GM19099 (cell line): Measurements from ENCODE around the gene NEK5.

Source experiments
- POLR2A ChIP-seq: IDR thresholded peaks from 3 replicates; pipeline ENCODE4 v1.6.1; 2011; ENCODE audit warnings: low read depth; ENCODE audit not compliant: insufficient read length; ENCODE audit errors: extremely low read depth

NEK5 gene

DNA sequence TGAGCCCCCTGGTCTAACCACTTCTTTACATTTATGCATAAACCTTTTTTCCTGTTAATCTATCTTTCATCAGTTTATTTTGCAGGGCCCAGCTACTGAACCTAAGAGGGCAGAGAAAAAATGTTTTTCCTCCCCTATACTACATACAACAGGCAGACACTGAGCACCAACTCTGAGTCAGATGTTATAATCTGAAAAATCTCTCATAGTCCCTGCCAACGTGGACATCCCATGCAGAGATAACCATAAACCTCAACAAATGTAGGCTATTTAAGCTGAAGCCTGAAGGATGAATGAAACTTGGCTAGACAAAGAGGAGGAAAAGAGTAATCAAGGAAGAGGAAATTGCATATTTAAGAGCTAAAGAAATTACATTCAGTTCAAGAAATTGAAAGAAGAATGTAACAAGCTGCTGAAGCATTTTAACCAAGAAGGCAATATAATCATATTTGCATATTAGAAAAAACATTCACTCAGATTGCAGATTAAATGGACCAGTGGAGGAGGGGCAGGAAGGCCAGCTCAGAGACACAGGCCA is 27.9 kb upstream of the NEK5 start:
- no peak for TF ChIP-seq POLR2A

DNA sequence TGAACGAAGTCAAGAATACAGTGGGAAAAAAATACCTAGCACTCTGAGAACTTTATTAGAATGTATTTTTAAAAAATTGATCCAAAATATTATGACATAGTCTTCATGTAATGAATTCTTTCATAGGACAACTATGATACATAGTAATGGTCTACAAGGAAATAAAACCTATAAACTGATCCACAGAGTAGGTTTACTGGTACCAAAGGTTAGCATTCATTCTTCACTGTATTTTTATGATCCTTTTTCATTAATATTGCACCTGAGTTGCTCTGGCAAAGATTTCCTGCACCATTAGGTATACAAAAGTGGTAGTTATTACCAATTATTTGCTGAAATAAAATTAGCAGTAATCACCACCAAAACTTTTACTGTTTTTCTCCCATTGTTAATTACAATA is 26.3 kb upstream of the NEK5 start:
- TF ChIP-seq POLR2A: no peak

DNA sequence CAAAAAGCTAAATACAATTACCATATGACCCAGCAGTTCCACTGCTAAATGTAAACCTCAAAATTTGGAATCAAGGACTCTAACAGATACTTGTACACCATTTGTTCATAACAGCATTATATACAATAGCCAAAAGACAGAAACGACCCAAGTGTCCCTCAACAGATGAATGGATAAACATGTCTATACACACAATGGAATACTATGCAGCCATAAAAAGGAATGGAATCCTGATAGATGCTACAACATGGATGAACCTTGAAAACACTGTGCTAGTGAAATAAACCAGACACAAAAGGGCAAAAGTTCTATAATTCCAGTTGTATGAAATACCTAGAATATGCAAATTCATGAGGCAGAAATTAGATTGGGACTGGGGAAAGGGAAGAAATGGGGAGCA is 18.4 kb upstream of the NEK5 start:
- TF ChIP-seq POLR2A: no peak

DNA sequence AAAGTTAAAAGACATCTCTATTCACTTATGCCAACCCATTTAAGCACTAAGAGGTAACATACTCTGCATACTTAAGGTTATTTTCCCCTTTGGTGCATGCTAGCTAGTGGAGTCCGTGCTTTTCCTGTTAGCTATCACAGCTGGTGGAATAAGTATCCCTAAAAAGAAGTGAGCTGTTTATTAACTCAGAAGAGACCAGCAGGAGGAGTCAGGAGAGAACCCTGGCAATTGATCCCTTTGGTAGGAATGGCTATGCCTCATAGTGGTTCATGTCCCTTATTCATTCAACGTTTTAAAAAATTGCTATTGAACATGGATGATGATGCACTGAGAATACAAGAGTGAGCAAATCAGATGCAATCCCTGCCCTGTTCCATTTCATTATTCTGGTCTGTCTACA is 12.4 kb upstream of the NEK5 start:
- TF ChIP-seq POLR2A: no peak

DNA sequence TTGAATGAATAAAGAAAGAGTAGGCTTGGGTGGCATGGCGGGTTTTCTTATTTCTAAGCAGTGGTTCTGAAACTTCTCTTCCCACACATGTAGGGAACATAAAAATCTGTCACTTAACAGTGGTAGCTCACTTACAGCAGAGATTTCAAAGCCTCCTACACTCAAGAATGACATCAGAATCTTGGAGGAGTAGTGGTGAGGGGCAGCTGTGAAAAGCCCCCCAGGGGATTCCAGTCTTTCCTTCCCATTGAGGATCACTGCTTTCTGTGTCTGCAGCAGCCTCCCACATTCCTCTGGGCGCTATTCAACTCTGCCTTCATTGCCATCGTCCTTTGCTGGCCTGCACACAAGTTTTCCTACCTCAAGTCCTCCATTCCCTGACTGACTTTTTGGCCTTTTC is 8.6 kb upstream of the NEK5 start:
- no peak for TF ChIP-seq POLR2A

DNA sequence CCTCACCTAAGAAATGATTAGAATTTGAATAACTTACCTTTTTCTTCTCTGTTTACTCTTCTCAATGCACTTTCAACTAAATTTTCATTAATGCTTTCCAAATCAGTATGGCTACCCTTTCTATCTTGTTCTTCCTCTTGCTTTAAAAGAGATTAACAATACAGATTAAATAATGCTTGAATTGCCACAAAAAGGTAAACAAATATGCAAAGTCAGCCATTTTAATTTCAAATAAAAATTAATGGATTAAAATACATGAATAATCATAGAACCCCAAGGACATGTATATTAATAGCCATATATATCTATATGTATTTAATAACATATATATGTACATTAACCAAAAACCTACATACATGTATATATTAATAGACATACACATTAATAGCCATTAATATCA is 7.9 kb upstream of the NEK5 start:
- TF ChIP-seq POLR2A: no peak

DNA sequence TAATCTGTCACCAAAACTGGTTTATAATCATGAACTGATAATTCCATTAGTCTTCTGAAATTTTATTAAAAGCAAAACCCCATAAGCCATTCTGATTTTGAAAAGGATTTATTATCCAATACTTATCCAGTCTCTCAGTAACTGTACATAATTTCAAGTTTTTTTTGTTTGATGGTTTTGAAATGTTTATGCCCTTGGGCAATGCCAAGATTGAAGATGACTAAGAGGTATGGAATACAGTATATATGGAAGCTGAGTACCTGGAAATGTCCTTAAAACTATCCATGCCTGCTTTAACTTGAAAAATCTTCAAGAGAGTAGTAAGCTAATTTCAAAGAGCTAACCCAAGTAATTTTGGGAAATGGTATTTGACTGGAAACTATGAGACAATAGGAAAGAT is 1.8 kb upstream of the NEK5 start:
- no peak for TF ChIP-seq POLR2A

DNA sequence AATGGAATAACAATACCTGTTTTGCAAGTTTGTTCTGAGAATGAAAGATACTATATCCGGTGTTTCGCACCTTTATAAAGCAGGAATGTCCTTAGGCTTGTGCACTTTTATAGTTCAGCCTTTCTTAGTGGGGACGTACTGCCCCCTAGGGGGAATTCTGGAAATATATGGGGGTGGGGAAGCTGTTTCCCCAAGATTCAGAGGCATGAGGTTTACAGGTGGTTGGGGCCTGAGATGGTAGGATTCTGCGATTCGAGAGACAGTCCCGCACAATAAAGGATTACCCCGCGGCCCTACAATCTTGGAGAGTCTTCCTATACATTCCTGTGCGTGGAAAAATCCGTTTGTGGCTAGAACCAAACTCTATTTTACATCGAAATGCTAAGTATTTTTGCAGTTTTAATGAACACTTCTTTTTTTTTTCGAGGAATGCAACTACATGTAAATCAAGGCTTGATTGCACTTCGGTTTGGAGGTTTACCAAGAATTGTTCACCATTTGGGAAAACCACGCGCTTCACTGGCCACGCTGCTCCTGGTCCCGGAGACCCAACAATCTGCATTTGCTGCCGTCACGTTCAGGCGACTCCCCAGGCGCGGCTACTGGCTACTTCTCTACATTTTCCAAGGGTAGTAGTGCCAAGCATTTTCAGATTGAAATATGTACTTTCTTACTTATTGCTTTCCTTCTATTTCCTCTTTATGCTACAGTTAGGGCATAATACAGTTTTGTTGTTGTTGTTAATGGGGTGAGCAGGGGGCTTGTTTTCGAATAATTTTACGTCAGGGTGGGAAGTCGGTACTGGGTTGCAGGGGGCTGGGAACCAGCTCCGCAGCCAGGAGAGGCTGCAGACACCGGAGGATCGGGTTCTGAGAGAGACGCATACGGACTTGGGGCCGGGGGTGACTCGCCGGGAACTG is 830 bp downstream of the NEK5 start:
- no peak for TF ChIP-seq POLR2A

DNA sequence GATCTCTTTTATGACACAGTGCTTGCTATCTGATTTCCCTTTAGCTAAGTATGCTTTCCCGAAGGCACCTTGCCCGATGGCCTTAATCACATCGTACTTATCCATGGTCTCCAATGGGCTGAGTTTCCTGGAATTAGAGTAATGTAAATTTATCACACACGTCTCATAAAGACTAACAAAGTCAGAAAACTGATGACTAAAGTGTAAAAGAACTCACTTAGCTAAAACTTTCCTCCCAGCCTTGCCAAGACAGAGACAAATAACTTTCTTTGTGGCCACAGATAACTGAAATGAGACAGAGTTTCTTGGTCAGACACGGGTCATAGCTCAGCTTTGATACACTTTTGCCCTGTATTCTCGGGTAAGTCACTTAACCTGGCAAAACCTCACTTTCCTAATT is 1.5 kb downstream of the NEK5 start:
- no peak for TF ChIP-seq POLR2A

DNA sequence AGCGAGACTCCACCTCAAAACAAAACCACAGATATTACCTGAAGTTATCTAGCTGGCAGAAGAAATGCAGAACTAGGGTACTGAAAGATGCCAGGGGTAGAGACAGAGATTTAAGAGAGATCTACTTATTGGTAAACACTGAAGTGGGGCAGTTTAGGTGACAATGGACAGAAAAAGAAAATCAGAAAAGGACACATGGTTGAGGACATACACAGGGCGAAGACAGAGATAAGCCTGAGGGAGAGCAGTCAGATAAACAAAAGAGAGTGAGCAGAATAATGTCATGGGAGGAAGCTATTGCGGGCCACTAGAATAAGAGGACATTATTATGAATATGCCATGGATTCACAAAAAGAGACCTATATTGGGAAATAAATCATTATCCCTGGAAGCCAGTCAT is 3.3 kb downstream of the NEK5 start:
- no peak for TF ChIP-seq POLR2A

DNA sequence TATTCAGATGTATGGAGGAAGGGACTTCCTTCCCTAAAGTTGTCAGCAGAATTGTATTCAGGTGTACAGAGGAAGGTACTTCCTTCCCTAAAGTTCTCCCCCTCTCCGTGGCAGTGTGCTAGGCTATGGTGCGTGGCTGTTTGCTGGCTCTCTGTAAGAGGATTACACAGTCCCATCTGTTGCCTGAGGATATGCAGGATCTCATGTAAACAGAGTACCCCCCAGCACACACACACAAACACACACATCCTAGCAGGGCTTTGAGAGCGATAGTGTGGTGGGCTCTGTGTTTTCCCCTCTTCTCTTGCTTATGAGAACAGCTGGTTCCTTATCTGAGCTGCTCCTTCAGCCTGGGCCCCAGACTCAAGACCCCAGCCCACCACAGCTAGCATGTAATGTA is 10.3 kb downstream of the NEK5 start:
- no peak for TF ChIP-seq POLR2A

DNA sequence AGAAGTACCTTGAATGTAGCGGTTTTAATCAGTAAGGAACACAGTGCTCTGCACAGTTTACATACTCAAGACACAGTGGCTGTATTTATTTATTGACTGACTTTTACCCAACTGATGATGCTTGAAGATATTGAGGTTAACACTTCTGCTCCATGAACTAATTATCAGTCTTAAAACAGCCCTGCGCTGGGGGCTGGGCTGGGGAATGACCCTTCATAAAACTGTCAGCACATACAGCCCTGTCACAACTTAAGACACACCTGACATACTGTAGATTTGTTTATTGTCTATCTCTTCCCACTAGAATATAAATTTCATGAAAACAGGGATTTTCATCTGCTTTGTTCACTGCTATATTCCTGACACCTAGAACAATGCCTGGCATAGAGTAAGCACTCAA is 10.8 kb downstream of the NEK5 start:
- no peak for TF ChIP-seq POLR2A

DNA sequence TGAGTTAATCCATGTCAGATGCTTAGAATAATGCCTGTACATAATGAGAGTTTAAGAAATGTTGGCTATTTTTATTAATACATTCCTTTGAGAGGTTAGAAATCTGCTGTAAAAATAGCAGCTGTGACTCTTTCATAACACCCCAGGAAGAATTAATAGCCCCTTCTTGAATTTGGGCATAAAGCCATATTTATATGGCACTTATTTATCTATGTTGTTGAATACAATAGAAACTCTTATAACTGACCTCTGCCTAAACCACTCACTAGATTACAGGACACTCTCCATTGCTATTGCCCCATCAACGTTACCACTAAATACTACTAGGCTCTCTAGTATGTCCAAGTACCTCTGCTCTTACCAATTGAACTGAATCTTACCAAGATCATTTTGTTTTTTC is 16.3 kb downstream of the NEK5 start:
- no peak for TF ChIP-seq POLR2A

DNA sequence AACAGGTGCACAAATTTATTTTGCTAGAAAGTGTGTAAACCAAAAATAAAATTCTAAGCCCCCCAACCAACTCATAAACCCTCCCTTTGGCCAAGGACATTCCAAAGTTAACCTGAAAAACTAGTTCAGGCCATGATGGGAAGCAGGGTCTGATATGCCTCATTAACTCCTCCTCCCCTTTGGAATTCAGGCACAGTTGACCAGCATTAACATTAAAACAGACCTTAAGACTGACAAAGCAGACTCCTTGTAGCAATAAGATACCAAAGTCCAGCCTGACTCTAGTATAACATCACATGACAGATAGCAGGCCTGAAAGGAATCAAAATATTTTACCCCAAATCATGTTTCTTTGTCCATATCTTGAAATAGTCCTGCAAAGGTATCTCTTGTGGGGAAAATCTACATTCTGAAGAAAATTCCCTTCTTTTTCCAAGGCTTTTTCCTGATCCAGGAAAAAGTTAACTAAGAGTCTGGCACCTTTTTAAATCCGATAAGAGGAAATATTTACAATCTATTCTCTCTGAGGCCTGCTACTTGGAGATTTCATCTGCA is 19.7 kb downstream of the NEK5 start:
- TF ChIP-seq POLR2A: no peak

DNA sequence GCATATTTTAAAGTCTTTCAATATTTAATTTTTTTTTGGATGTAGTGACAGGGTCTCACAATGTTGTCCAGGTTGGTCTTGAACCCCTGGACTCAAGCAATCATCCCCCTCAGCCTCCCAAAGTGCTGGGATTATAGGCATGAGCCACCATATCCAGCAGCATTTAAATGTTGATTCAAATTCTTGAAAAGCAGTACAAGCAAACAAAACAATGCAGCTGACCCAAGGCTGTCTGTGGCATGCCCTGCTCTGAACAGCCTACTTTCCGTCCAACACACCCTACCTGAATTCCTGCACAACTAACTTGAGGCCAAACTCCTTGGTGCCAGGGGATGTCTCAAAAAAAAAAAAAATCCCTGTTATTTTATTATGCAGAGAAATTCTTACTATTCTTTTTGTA is 23.0 kb downstream of the NEK5 start:
- TF ChIP-seq POLR2A: no peak

DNA sequence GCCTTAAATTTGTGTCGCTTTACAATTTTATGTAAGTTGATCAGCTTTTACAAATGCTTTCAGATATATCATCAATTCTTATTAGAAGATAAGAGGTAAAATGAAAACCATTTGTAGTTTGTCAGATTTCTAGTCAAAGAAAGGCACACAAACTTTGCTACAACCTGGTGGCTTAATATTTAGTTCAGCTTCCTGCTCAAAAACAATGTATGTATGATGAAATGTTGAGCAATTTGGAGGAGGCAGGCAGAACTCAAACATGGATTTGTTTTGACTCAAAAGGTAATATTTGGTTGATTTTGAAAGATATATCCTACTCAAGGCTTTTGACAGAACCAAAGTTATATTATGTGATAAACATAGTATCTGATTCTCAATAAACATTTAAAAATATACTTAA is 24.2 kb downstream of the NEK5 start:
- no peak for TF ChIP-seq POLR2A

DNA sequence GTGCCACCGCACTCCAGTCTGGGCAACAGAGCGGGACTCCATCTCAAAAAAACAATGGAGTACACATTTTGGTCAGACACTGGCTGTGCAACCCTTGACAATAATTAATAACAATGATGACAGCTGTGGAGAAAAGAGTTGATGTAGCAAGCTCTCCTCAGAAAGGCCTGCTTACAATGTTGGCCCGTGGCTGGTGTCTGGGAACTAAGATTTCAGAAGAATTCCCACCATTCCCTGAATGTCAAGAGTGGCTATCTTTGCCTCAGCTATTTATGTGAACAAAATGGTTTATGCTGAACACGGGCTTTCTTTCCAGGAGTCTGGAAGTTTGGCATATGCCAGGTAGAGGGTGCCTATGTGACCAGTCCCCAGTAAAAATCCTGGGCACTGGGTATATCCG is 25.5 kb downstream of the NEK5 start:
- no peak for TF ChIP-seq POLR2A

DNA sequence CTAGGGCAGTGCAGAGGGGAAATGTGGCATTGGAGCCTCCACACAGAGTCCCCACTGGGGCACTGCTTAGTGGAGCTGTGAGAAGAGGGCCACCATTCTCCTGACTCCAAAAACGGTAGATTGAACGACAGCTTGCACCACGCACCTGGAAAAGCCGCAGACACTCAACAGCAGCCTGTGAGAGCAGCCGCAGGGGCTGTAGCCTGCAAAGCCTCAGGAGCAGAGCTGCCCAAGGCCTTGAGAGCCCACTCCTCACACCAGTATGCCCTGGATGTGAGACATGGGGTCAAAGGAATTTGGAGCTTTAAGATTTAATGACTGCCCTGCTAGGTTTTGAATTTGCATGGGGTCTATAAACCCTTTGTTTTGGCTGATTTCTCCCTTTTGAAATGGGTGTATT is 31.7 kb downstream of the NEK5 start:
- TF ChIP-seq POLR2A: no peak
